ENCODE data around the gene STMP1. TPM values are rescaled to one million over a fixed set of nuclear protein-coding genes. Genes with fewer than 3 reads are reported as not detected.

Gene STMP1
- total and polyA plus RNA-seq, 2 of the 13 experiments (the other 11 are each of a cell fraction or from before 2014, with no cell fraction given) = 7.2 to 16.2 TPM

- no peak overlapping the region for H3K9ac ChIP-seq (ENCODE audit: insufficient read depth, low read depth, low read length)
- peaks cover 13% of the 10 kb centered on the region for H3K4me1 ChIP-seq (ENCODE audit: insufficient read depth, low read length)
- no peaks in the 10 kb centered on the region for H4K20me1 ChIP-seq (ENCODE audit: insufficient read depth, low read length)
- H3K4me2 ChIP-seq (ENCODE audit: low read depth, low read length) = no peak overlapping the region
- ChIA-PET POLR2A (no interaction called here), CTCF (ENCODE audit: low intra/inter-chr PET ratio, low total read pairs) (no interaction called here)
- WGBS (ENCODE audit: low lambda C conversion rate) = 62% methylated on average over 5 of the region's 5 CpGs
- no peak overlapping the region for H3K27ac ChIP-seq (ENCODE audit: extremely low read length, insufficient read depth, low read length)
- no peak for DNase-seq (ENCODE audit: low spot score)
- intact Hi-C loops (cut with micrococcal nuclease; ENCODE audit: unreplicated experiment) = no loop called here
- in situ Hi-C loops (cut with HindIII; ENCODE audit: extremely low pct_ligation_motif_present, low pct_unique_long_range_greater_than_20kb) = no loop called here
- no peaks in the 10 kb centered on the region for H3K9me3 ChIP-seq (ENCODE audit: low read length)
- H3K79me2 ChIP-seq (ENCODE audit: insufficient read depth, low read length) = peaks cover 10% of the 10 kb centered on the region
- no peak overlapping the region for H2AFZ ChIP-seq (ENCODE audit: low read length)
- ATAC-seq = no peak
- BruUV-seq (replicated peaks) = no TSS peak
- H3K36me3 ChIP-seq (replicated peaks in 1 of 2; ENCODE audit: control insufficient read depth in 1 of 2, insufficient read depth in 2 of 2, low read length in 2 of 2) = no peaks in the 10 kb centered on the region
- no peak for FAIRE-seq
- H3K4me3 ChIP-seq (replicated peaks in 1 of 3; ENCODE audit: insufficient read depth in 1 of 3, low read depth in 2 of 3, low read length in 3 of 3) = no peak overlapping the region
- TF ChIP-seq EHMT2 (IDR thresholded peaks at IDR 0.05; ENCODE audit: borderline replicate concordance, low read depth, low read length) (no peak), ZNF224 (CRISPR knock-in tag; IDR thresholded peaks at IDR 0.05) (no peak), ELF1 (CRISPR knock-in tag; IDR thresholded peaks at IDR 0.05) (no peak), DPF2 (CRISPR knock-in tag; IDR thresholded peaks at IDR 0.05; ENCODE audit: borderline replicate concordance, low read depth) (no peak), PITX1 (CRISPR knock-in tag; IDR thresholded peaks at IDR 0.05) (no peak), ZSCAN25 (CRISPR knock-in tag; IDR thresholded peaks at IDR 0.05) (no peak), ZNF841 (CRISPR knock-in tag; IDR thresholded peaks at IDR 0.05; ENCODE audit: borderline replicate concordance) (no peak), STAT5B (CRISPR knock-in tag; IDR thresholded peaks at IDR 0.05) (no peak), ZNF691 (CRISPR knock-in tag; IDR thresholded peaks at IDR 0.05; ENCODE audit: borderline replicate concordance, low read depth) (no peak), ATF7-NPFF (CRISPR knock-in tag; IDR thresholded peaks at IDR 0.05; ENCODE audit: low read depth) (no peak), ZFP37 (CRISPR knock-in tag; IDR thresholded peaks at IDR 0.05; ENCODE audit: borderline replicate concordance) (no peak), MAFF (IDR thresholded peaks at IDR 0.05; ENCODE audit: low read depth, low read length) (no peak), RNF2 (conservative IDR thresholded peaks at IDR 0.05; ENCODE audit: low read depth) (no peak), KMT2A (CRISPR knock-in tag; IDR thresholded peaks at IDR 0.05) (no peak), YY1 (IDR thresholded peaks at IDR 0.05; ENCODE audit: insufficient read depth, insufficient replicate concordance, low read depth, low read length) (no peak)
- no peaks in the 10 kb centered on the region; a peak in 1 of 5 replicates for H3K27me3 ChIP-seq (ENCODE audit: control insufficient read depth in 1 of 2, insufficient read depth in 2 of 2, low read length in 2 of 2)
Measured at GRCh38 chr7:135658564-135658963, 3.8 kb upstream of the STMP1 start.

All from HepG2 (cell line).